Osteocyte (in vitro differentiated cells): ENCODE results near the gene BCR. TPM values are rescaled to one million over a fixed set of nuclear protein-coding genes. Genes with fewer than 3 reads are reported as not detected.
A peak's percentile ranks its signal among the peaks of the same experiment; 100 is the strongest.

ENCODE experiments used
- DNase-seq: peaks from one replicate; pipeline ENCODE4 v3.0.0; 2021; ENCODE audit warnings: mixed read lengths; ENCODE audit not compliant: unreplicated experiment; ENCODE audit errors: extremely low spot score
- H3K27ac Mint-ChIP-seq: one replicate; pipeline ENCODE4 v1.8.0; 2021; ENCODE audit warnings: mild to moderate bottlenecking, mixed read lengths; ENCODE audit not compliant: unreplicated experiment
- H3K27me3 Mint-ChIP-seq: one replicate; pipeline ENCODE4 v1.8.0; 2021; ENCODE audit warnings: mixed read lengths; ENCODE audit not compliant: unreplicated experiment
- H3K36me3 Mint-ChIP-seq: one replicate; pipeline ENCODE4 v1.8.0; 2021; ENCODE audit warnings: mixed read lengths; ENCODE audit not compliant: unreplicated experiment
- H3K4me1 Mint-ChIP-seq: one replicate; pipeline ENCODE4 v1.8.0; 2021; ENCODE audit warnings: mixed read lengths; ENCODE audit not compliant: unreplicated experiment
- H3K4me3 Mint-ChIP-seq: one replicate; pipeline ENCODE4 v1.8.0; 2021; ENCODE audit warnings: mild to moderate bottlenecking, moderate library complexity, mixed read lengths; ENCODE audit not compliant: unreplicated experiment
- H3K9me3 Mint-ChIP-seq: one replicate; pipeline ENCODE4 v1.8.0; 2021; ENCODE audit warnings: mixed read lengths; ENCODE audit not compliant: unreplicated experiment
- CTCF ChIP-seq: fragments of 200-600 bp; sonication (generic); IDR thresholded peaks from 2 replicates; pipeline ENCODE4 v1.5.0; 2021; ENCODE audit warnings: antibody characterized with exemption, mild to moderate bottlenecking, moderate library complexity
- total RNA-seq: library from RNA; stranded (reverse); gene quantifications from 2 replicates; pipeline ENCODE4 v1.2.1, GENCODE V29; 2021

BCR gene
- total RNA-seq, 1 donor from 2014 or later: 35.3 TPM

- TF ChIP-seq CTCF: no peak
- Mint-ChIP-seq H3K27ac (peak overlapping the region; percentile 36), H3K36me3 (no peaks in the 10 kb centered on the region), H3K4me3 (no peak overlapping the region), H3K4me1 (peaks cover 56% of the 10 kb centered on the region), H3K27me3 (no peaks in the 10 kb centered on the region), H3K9me3 (no peaks in the 10 kb centered on the region)
- DNase-seq: no peak
These were observed 57.0 kb downstream of the BCR start for GRCh38 chr22:23237201-23237798.

GRCh38 chr22:23237841-23238240 lies 57.5 kb downstream of the BCR start:
- Mint-ChIP-seq H3K4me1 (peaks cover 61% of the 10 kb centered on the region), H3K27me3 (no peaks in the 10 kb centered on the region), H3K36me3 (no peaks in the 10 kb centered on the region), H3K4me3 (no peak overlapping the region), H3K27ac (peak overlapping the region; percentile 36), H3K9me3 (no peaks in the 10 kb centered on the region)
- TF ChIP-seq CTCF: no peak
- no peak for DNase-seq

GRCh38 chr22:23238707-23239106 lies 58.4 kb downstream of the BCR start:
- Mint-ChIP-seq H3K36me3 (no peaks in the 10 kb centered on the region), H3K9me3 (no peaks in the 10 kb centered on the region), H3K27ac (no peak overlapping the region), H3K4me1 (peaks cover 64% of the 10 kb centered on the region), H3K4me3 (no peak overlapping the region), H3K27me3 (no peaks in the 10 kb centered on the region)
- TF ChIP-seq CTCF: no peak
- no peak for DNase-seq

- peaks cover 61% of the 10 kb centered on the region for H3K4me1 Mint-ChIP-seq
- no peak overlapping the region for H3K4me3 Mint-ChIP-seq
- no peak overlapping the region for H3K27ac Mint-ChIP-seq
- H3K9me3 Mint-ChIP-seq: no peaks in the 10 kb centered on the region
- no peak for TF ChIP-seq CTCF
- H3K36me3 Mint-ChIP-seq: no peaks in the 10 kb centered on the region
- no peaks in the 10 kb centered on the region for H3K27me3 Mint-ChIP-seq
- DNase-seq: no peak
These were observed 59.1 kb downstream of the BCR start for GRCh38 chr22:23239429-23239828.

GRCh38 chr22:23240639-23241389 lies 60.5 kb downstream of the BCR start:
- Mint-ChIP-seq H3K9me3 (no peaks in the 10 kb centered on the region), H3K27me3 (no peaks in the 10 kb centered on the region), H3K27ac (no peak overlapping the region), H3K4me1 (peaks cover 62% of the 10 kb centered on the region), H3K36me3 (no peaks in the 10 kb centered on the region), H3K4me3 (no peak overlapping the region)
- no peak for DNase-seq
- TF ChIP-seq CTCF: peak; percentile 41
